Adrenal gland (tissue), 12 donors: Measurements from ENCODE around the gene DPP7. TPM values are rescaled to one million over a fixed set of nuclear protein-coding genes. Genes with fewer than 3 reads are reported as not detected.

Source experiments
- DNase-seq, 7 donors: peaks; one replicate each; pipeline ENCODE4 v3.0.0-alpha.2; 2019 to 2020
- H3K27ac ChIP-seq, 5 donors: fragments of 200-600 bp; sonication (generic) in 4 of 5; 1 replicate in 3 of 5; 2 replicates in 2 of 5; pipeline versions ENCODE4 v1.5.1 to v1.8.0; 2016 to 2020; ENCODE audit warnings: mild to moderate bottlenecking in 1 of 5
- H3K27me3 ChIP-seq: fragments of 200-600 bp; 2 replicates; pipeline ENCODE4 v1.8.0; 2021
- H3K36me3 ChIP-seq, 2 donors: fragments of 200-600 bp; replicated peaks in 1 of 2; 1 replicate in 1 of 2; 2 replicates in 1 of 2; pipeline versions ENCODE4 v1.5.1 to v1.8.0; 2018 to 2022
- H3K4me1 ChIP-seq, 2 donors: fragments of 200-600 bp; replicated peaks in 1 of 2; 1 replicate in 1 of 2; 2 replicates in 1 of 2; pipeline versions ENCODE4 v1.5.1 to v1.8.0; 2018 to 2021
- H3K4me3 ChIP-seq, 4 donors: fragments of 200-600 bp; sonication (generic) in 3 of 4; one replicate each; pipeline ENCODE4 v1.5.1; 2016 to 2018
- H3K9me3 ChIP-seq, 3 donors: fragments of 200-600 bp; sonication (generic) in 1 of 3; replicated peaks in 1 of 3; 1 replicate in 2 of 3; 2 replicates in 1 of 3; pipeline versions ENCODE4 v1.5.1 to v1.8.0; 2016 to 2021
- CTCF ChIP-seq, 6 experiments: fragments of 450-650 bp in 4 of 6; fragments of 200-600 bp in 2 of 6; sonication (generic) in 1 of 6; IDR thresholded peaks; 1 replicate in 5 of 6; 2 replicates in 1 of 6; pipeline versions ENCODE4 v1.5.1 to v1.8.0; 2016 to 2021; ENCODE audit warnings: antibody characterized with exemption in 6 of 6, mild to moderate bottlenecking in 2 of 6, moderate library complexity in 1 of 6
- POLR2A ChIP-seq, 2 donors: fragments of 450-650 bp; IDR thresholded peaks; one replicate each; pipeline ENCODE4 v1.6.1; 2017; ENCODE audit warnings: antibody characterized with exemption in 2 of 2, mild to moderate bottlenecking in 2 of 2, moderate library complexity in 1 of 2
- WGBS, 4 donors: extraction: QIAGEN DNeasy Blood & Tissue Kit in 2 of 4; methylation state at CpG; one replicate each; pipeline versions ENCODE4 v1.1.5 to v1.1.7; 2013 to 2017; 5-methylcytosine and 5-hydroxymethylcytosine counted together
- intact Hi-C, 2 donors: fragments of 100-400 bp; cut with DNase I; formaldehyde crosslinking; loops; one replicate each; pipeline versions ENCODE4 v1.14.1 to v1.15.0; 2022 to 2023
- polyA plus RNA-seq, 3 donors: library from polyadenylated mRNA; stranded (reverse); fragments of 200-250 nt in 2 of 3; fragments of 350-450 nt in 1 of 3; fragmentation: Illumina TruSeq in 1 of 3; extraction: RNeasy Lipid Tissue Mini Kit (QIAGEN cat#74804) in 1 of 3; gene quantifications; one replicate each; pipeline ENCODE4 v1.2.3, GENCODE V29; 2013 to 2014
- total RNA-seq, 9 donors: library from RNA; depleted of rRNA in 4 of 9; stranded (reverse); fragments of >200 nt in 4 of 9; fragments of 120-200 nt in 1 of 9; fragmentation: NEBNext Ultra II Directional in 1 of 9; extraction: Animal tissue kit (Norgen Biotek cat#: 25700) in 1 of 9; gene quantifications; one replicate each; pipeline versions ENCODE4 v1.1.0 to v1.2.4, GENCODE V29; 2013 to 2023
- donor health status: healthy with polysubstance abuse.
- donor health status: Bipolar disorder and iron deficiency.
- donor health status: DM: yes; HTN: yes; CAD: no.
- donor health status: DM: no; HTN: no; CAD: no.
- donor health status: DM: no; HTN: no; CAD: no.
- donor health status: DM: yes; HTN: yes; CAD: no.

DPP7 gene
- total and polyA plus RNA-seq, 12 donors, result 52.6 to 1,938 (median 237) TPM

- H3K27me3 ChIP-seq, result no peaks in the 10 kb centered on the region
- peak within 1 kb of the TSS in 3 of 5 donors; percentile 43 to 73 (median 64) for H3K27ac ChIP-seq
- H3K36me3 ChIP-seq, result peaks cover 0 to 28% of the 10 kb centered on the region in 2 donors
- peaks cover 6 to 17% of the 10 kb centered on the region in 2 donors for H3K4me1 ChIP-seq
- H3K9me3 ChIP-seq, result no peaks in the 10 kb centered on the region
- peak; percentile 50 to 66 for TF ChIP-seq POLR2A (IDR thresholded peaks at IDR 0.05)
- TF ChIP-seq CTCF (IDR thresholded peaks at IDR 0.05), result no peak
- WGBS, 4 donors, result 2 to 3% (median 2%) methylated on average over 13 to 81 of the region's 87 CpGs; no CpG with 5 or more reads in 1 of the 4 donors
- peak within 1 kb of the TSS; percentile 25 to 87 (median 42) for H3K4me3 ChIP-seq
- peak; percentile 82 to 91 (median 85) for DNase-seq
- intact Hi-C loops, result no loop called here
Measured at GRCh38 chr9:137077010-137077747, 37.4 kb downstream of the DPP7 start, which contains the start of gene UAP1L1. TSS of gene UAP1L1 (plus strand) at chr9:137077517. CDS start at chr9:137077533, 16 bp downstream.

DNA sequence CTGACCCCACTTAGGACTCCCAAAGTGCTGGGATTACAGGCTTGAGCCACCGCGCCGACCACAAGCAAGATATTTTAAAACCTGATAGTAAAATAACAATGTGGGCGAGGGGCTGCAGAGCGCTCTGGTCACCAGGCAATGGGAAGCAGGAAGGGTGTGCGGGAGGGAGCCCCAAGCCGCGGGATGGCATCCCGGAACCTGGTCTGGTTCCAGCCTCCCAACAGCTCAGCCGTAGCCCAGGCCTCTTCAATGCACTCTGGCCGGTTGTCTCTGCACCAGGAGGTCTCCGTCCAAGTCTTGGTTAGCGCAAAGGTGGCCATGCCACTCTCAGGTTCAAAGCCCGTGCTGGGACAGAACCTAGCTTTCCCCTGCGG, 37.9 kb downstream of the DPP7 start:
- intact Hi-C loops, result no loop called here
- H3K27me3 ChIP-seq, result no peaks in the 10 kb centered on the region
- 61 to 89% (median 68%) methylated on average over 5 to 15 of the region's 15 CpGs for WGBS, 4 donors
- H3K9me3 ChIP-seq, result no peaks in the 10 kb centered on the region
- peak overlapping the region in 3 of 5 donors; percentile 43 to 73 (median 64) for H3K27ac ChIP-seq
- TF ChIP-seq CTCF (IDR thresholded peaks at IDR 0.05), result no peak
- TF ChIP-seq POLR2A (IDR thresholded peaks at IDR 0.05), result no peak
- DNase-seq, result no peak
- H3K4me1 ChIP-seq, result peaks cover 6 to 17% of the 10 kb centered on the region in 2 donors
- peaks cover 0 to 26% of the 10 kb centered on the region in 2 donors for H3K36me3 ChIP-seq
- H3K4me3 ChIP-seq, result peak overlapping the region in 1 of 4 donors; percentile 87

GRCh38 chr9:137075275-137075775, 39.2 kb downstream of the DPP7 start:
- H3K4me3 ChIP-seq, result no peak overlapping the region
- no peak overlapping the region for H3K27ac ChIP-seq
- H3K4me1 ChIP-seq, result peaks cover 6 to 24% of the 10 kb centered on the region in 2 donors
- WGBS, 4 donors, result 75 to 78% (median 76%) methylated on average over 12 of the region's 12 CpGs
- peaks cover 0 to 16% of the 10 kb centered on the region in 2 donors for H3K36me3 ChIP-seq
- no peaks in the 10 kb centered on the region for H3K27me3 ChIP-seq
- TF ChIP-seq POLR2A (IDR thresholded peaks at IDR 0.05) (no peak), CTCF (IDR thresholded peaks at IDR 0.05) (no peak)
- no peak for DNase-seq
- no peaks in the 10 kb centered on the region for H3K9me3 ChIP-seq
- intact Hi-C loops, result no loop called here

- Histone ChIP-seq H3K27me3 (peaks cover under 1% of the 10 kb centered on the region), H3K4me1 (peaks cover 6 to 24% of the 10 kb centered on the region in 2 donors), H3K27ac (no peak overlapping the region), H3K9me3 (no peaks in the 10 kb centered on the region), H3K36me3 (peaks cover 0 to 11% of the 10 kb centered on the region in 2 donors), H3K4me3 (no peak overlapping the region)
- intact Hi-C loops, result no loop called here
- 79 to 83% (median 79%) methylated on average over 11 to 12 of the region's 12 CpGs for WGBS, 4 donors
- DNase-seq, result no peak
- no peak for TF ChIP-seq CTCF (IDR thresholded peaks at IDR 0.05)
- no peak for TF ChIP-seq POLR2A (IDR thresholded peaks at IDR 0.05)
Measured at GRCh38 chr9:137074657-137075274, 39.8 kb downstream of the DPP7 start.
